T-helper 1 cell treated with Interleukin-12 subunit alpha and Interleukin-12 subunit beta and Interleukin-4 antibody, amounts not matched to agents 30 μg/mL and 1 μg/mL, for 36 hours (primary cell): ENCODE results near the gene HYAL2.
A peak's percentile ranks its signal among the peaks of the same experiment; 100 is the strongest.
"Not testable (repeated sequence)": the region's sequence is repeated elsewhere in the genome, so short reads cannot be mapped to it uniquely, and the experiment has no call there.

ENCODE experiments used
- H3K27ac Mint-ChIP-seq: one replicate; pipeline ENCODE4 v1.8.0; 2021; ENCODE audit warnings: mild to moderate bottlenecking, mixed read lengths
- H3K27me3 Mint-ChIP-seq: one replicate; pipeline ENCODE4 v1.8.0; 2021; ENCODE audit warnings: low read depth, mixed read lengths
- H3K36me3 Mint-ChIP-seq: one replicate; pipeline ENCODE4 v1.8.0; 2021; ENCODE audit warnings: low read depth, mixed read lengths
- H3K4me1 Mint-ChIP-seq: one replicate; pipeline ENCODE4 v1.8.0; 2021; ENCODE audit warnings: low read depth, mixed read lengths
- H3K4me3 Mint-ChIP-seq: one replicate; pipeline ENCODE4 v1.8.0; 2021; ENCODE audit warnings: mild to moderate bottlenecking, moderate library complexity, mixed read lengths
- H3K9me3 Mint-ChIP-seq: one replicate; pipeline ENCODE4 v1.8.0; 2021; ENCODE audit warnings: mixed read lengths

Gene HYAL2

DNA sequence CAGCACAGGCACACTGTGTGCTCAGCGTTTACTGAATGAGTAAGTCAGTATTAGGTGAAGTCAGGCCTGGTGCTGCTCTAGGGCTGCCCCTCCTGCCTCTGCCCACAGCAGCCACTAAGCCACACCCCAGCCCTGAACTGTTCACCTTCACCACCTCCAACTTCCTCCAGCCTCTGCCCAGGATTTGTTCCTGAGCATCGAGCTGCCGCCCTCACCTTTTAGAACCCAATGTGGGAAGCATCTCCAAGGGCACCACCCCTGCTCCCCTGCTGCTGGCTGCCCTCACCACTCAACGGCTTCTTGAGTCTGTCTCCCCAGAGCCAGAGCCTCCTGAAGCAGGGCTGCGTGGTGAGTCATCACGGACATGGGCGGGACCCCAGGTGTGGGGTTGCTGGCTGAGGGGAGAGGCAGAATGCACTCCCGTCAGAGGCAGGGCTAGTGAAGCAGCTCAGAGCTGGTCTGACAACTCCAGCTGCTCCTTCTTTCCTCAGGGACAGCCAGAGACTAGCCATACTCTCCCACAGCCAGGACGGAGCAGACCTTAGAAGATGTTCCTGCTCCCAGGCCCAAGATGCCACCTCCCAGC lies 5.8 kb downstream of the HYAL2 start:
- peaks cover 7% of the 10 kb centered on the region for H3K36me3 Mint-ChIP-seq
- peak overlapping the region; percentile 71 for H3K27ac Mint-ChIP-seq
- peak overlapping the region; percentile 10 for H3K4me3 Mint-ChIP-seq
- peaks cover 31% of the 10 kb centered on the region for H3K4me1 Mint-ChIP-seq
- no peaks in the 10 kb centered on the region for H3K9me3 Mint-ChIP-seq
- no peaks in the 10 kb centered on the region for H3K27me3 Mint-ChIP-seq

DNA sequence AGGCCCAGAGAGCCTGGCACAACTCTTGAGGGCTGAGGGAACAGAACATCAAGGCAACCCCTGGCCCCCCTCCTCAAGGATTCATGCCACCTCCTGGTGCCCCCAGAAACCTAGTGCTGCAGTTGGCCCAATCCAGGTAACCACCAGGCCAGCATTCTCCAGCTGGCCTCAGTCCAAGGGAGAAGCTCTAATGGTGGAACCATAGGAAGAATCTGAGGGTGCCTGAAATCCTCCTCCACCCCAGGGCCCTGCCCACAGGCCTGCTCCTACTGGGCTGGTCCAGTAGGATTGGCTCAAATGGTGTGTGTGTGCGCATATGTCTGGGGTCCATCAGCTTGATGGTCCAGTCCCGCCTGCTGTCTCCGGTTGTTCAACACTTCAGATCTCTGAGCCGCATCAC lies 7.7 kb downstream of the HYAL2 start:
- Mint-ChIP-seq H3K27ac (peak overlapping the region; percentile 41), H3K4me3 (no peak overlapping the region), H3K36me3 (peaks cover 7% of the 10 kb centered on the region), H3K27me3 (no peaks in the 10 kb centered on the region), H3K4me1 (peaks cover 24% of the 10 kb centered on the region), H3K9me3 (no peaks in the 10 kb centered on the region)

DNA sequence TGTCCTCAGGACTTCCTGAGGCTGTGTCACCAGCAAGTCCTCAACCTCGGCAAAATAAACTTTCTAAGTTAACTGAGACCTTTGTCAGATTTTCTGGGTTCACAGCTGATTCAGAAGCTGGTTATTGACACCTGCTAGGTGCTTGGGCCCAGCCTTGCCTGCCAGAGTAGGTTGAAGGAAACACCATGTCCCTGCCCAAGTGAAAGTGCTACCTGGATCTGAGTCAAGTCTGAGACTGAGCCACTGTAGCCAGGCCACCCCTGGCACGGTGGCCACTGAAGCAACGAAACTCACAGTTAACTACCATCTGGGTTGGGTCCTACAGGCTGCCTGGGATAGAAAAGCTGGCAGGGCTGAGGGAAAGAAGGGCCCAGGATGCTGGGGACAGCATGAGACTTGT lies 8.2 kb downstream of the HYAL2 start:
- Mint-ChIP-seq H3K4me1 (peaks cover 21% of the 10 kb centered on the region), H3K36me3 (peaks cover 7% of the 10 kb centered on the region), H3K27ac (no peak overlapping the region), H3K4me3 (no peak overlapping the region), H3K9me3 (no peaks in the 10 kb centered on the region), H3K27me3 (no peaks in the 10 kb centered on the region)

DNA sequence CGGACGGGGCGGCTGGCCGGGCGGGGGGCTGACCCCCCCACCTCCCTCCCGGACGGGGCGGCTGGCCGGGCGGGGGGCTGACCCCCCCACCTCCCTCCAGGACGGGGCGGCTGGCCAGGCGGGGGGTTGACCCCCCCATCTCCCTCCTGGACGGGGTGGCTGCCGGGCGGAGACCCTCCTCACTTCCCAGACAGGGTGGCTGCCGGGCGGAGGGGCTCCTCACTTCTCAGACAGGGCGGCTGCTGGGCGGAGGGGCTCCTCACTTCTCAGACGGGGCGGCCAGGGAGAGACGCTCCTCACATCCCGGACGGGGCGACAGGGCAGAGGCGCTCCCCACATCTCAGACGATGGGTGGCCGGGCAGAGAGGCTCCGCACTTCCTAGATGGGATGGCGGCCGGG lies 10.5 kb downstream of the HYAL2 start:
- peaks cover 13% of the 10 kb centered on the region for H3K4me1 Mint-ChIP-seq
- H3K9me3 Mint-ChIP-seq, H3K36me3 Mint-ChIP-seq, H3K27me3 Mint-ChIP-seq, H3K4me3 Mint-ChIP-seq, H3K27ac Mint-ChIP-seq: not testable (repeated sequence)

DNA sequence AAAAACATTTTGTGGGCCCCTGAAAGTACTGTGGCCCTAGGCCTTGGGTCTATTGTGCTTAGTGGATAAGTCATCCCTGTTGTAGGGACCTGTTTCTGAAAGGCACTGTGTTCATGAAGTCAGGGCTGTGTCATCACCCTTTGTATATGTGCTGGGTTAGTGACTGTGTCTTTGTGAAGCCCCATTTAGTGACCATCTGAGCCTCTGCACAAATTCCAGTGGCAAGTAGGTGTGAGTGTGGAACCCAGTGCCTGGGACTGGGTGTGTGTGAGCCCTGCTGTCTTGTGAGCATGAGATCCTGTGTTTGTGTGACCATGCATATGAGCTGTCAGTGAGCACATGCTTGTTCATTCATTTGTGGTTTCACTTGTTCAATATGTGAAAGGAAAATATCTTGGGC lies 17.9 kb downstream of the HYAL2 start:
- H3K27me3 Mint-ChIP-seq: no peaks in the 10 kb centered on the region
- H3K9me3 Mint-ChIP-seq: no peaks in the 10 kb centered on the region
- no peaks in the 10 kb centered on the region for H3K36me3 Mint-ChIP-seq
- no peak overlapping the region for H3K27ac Mint-ChIP-seq
- H3K4me3 Mint-ChIP-seq: no peak overlapping the region
- peaks cover 9% of the 10 kb centered on the region for H3K4me1 Mint-ChIP-seq

DNA sequence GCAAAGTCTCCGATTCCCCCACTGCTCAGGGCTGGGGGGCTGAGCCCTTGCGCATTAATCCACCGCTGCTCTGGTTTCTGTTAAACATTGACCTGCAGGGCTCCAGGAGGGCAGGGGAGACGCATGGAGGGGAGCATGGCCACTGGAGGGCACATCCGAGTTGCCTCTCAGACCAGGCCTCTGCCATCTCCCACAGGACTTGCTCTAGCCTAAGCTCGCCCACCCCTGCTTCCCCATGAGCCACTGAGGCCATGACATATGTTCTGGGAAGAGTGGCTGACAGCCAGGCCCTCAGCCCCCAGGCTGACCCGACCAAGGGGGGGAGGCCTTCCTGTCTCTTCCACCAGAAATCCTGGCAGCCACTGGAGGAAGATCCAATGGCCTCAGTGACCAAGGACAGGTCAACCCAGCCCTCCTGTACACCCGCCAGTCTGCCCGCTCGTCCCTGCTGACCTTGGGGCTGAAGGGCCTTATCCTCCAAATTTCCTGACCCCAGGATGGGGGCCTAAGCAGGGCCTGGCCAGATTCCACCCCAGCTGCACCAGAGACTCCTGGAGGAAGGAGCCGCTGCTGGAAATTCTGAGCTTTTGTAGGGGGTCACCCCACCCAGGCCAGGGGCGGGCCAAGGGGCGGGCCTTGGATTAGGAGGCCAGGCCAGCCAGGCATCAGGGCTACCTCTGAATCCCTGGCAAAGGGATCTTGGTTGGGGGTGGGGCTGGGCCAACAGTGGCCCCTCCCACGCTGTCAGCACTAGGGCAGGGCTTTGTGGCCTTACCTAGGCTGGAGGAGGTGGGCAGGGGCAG lies 19.3 kb downstream of the HYAL2 start, which contains the start of gene HYAL1:
Gene HYAL1, minus strand, starts transcription at position 562 of the 803 bp plus-strand sequence. CDS start 618 bp downstream, outside the sequence.
- H3K4me3 Mint-ChIP-seq: no peak within 1 kb of the TSS
- H3K4me1 Mint-ChIP-seq: peaks cover 10% of the 10 kb centered on the region
- H3K36me3 Mint-ChIP-seq: peaks cover under 1% of the 10 kb centered on the region
- no peaks in the 10 kb centered on the region for H3K27me3 Mint-ChIP-seq
- H3K9me3 Mint-ChIP-seq: no peaks in the 10 kb centered on the region
- no peak within 1 kb of the TSS for H3K27ac Mint-ChIP-seq

DNA sequence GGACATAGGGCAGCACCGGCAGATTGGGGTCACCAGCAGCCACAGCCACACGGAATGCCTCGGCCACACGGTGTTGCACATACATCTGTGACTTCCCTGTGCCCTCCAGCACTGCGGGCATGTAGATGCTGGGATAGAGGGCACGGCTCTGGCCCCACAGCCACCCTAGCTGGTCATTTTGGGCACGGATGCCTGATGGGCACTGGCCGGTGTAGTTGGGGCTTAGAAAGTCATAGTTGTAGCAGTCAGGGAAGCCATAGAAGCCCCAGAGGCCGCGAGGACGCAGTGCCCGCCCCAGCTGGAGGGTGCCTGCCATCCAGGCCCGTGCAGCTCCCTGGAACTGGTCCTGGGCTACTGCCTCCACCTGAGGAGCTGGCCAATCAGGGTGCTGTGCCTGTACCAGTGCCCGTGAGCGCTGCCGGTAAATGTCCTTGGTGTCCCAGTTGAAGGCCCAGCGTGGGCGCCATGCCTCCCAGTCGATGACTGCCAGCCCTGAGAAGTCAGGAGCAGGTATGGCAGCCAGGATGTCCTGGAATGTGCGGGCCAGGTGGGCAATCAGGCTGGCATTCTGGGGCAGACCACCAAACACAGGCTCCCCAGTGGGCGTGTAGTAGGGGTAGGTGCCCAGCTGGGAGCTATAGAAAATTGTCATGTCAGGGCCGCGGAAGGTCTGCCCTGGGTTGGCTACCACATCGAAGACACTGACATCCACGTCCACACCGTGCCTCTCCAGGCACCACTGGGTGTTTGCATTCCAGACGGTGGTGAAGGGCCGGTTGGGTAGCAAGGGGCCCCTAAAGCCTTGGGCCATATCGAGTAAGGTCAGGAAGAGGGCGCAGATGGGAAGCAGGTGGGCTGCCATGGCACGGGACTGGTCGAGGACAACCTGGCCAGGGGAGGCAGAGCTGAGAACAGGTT lies 20.2 kb downstream of the HYAL2 start:
- H3K36me3 Mint-ChIP-seq: peaks cover 3% of the 10 kb centered on the region
- peaks cover 18% of the 10 kb centered on the region for H3K4me1 Mint-ChIP-seq
- H3K4me3 Mint-ChIP-seq: no peak overlapping the region
- H3K27me3 Mint-ChIP-seq: no peaks in the 10 kb centered on the region
- H3K27ac Mint-ChIP-seq: no peak overlapping the region
- no peaks in the 10 kb centered on the region for H3K9me3 Mint-ChIP-seq

DNA sequence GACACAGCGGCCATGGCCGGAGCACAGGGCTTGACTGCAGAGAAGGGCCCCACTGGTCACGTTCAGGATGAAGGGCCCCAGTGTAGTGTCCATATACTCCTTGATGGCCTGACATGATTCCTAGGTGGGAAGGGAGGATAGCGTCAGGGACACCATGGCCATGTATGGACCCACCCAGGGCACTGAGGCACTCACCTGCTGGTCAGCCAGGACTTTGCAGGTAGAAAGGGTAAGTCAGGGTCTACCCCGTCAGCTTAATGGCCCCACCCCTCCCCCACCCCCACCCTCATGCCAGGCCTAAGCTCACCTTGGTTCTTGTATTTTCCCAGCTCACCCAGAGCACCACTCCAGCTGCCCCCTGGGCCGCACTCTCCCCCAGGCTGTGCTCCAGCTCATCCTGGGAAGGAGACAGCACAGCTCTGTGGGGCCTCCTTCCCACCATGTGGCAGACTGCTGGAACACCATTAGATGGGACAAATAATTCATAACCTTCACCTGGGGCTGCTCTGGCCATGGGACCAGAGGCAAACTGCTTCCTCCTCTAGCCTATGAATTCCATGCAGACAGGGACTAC lies 21.8 kb downstream of the HYAL2 start:
- no peaks in the 10 kb centered on the region for H3K9me3 Mint-ChIP-seq
- H3K27ac Mint-ChIP-seq: peak overlapping the region; percentile 95
- H3K36me3 Mint-ChIP-seq: peaks cover 3% of the 10 kb centered on the region

DNA sequence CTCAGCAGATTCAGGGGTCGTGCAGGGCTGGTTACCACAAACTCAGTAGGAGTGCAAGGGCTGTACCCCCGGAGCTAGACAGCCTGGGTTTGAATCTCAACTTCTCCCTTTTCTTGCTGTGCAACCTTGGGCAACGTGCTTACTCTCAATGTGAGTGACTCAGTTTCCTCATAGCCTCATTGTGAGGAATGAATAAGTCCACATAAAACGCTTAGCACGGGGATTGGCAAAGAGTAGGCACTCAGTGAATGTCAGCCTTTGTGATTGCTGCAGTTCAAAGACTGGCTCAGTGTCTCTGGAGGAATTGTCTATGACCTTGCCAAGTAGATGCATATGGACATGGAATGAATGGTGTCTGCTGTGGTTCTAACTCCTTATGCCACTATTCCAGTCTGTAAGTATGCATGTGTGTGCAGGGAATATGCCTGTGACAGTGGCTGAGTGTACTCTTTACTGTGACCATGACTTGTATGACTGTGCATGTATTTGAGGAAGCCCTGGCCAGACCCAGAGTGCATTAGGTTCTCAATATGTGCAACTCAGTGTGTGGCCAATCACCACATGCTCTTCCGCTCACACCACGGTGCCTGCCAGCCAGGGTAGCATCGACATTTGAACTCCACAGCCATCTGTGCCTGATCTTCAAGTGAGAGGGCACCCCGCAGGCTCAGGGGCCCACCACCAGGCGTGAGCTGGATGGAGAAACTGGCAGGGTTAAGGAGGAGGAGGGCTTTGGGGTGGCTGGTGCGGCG lies 22.4 kb downstream of the HYAL2 start:
- Mint-ChIP-seq H3K4me1 (peaks cover 24% of the 10 kb centered on the region), H3K27me3 (no peaks in the 10 kb centered on the region), H3K4me3 (peak overlapping the region; percentile 96), H3K9me3 (no peaks in the 10 kb centered on the region), H3K27ac (peak overlapping the region; percentile 95), H3K36me3 (peaks cover 3% of the 10 kb centered on the region)

More for the DNA sequence above, 21.8 kb downstream of the HYAL2 start:
- Mint-ChIP-seq H3K4me1 (peaks cover 24% of the 10 kb centered on the region), H3K27me3 (no peaks in the 10 kb centered on the region), H3K4me3 (peak overlapping the region; percentile 96)

DNA sequence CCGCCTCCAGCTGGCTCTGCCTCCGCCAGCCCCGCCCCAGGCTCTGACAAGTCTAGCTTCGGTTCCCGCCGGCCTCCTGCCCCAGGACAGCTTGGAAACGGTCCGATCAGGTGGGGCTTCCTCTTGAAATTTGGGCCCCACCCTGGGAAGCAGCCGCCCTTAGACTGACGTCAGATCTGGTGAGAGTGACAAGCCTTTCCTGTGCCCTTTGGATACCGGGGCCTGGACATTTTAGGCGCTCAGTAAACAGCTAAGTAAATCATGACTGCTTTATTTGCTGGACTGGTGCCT lies 23.0 kb downstream of the HYAL2 start:
- H3K4me3 Mint-ChIP-seq: peak overlapping the region; percentile 96
- H3K9me3 Mint-ChIP-seq: no peaks in the 10 kb centered on the region
- peaks cover 24% of the 10 kb centered on the region for H3K4me1 Mint-ChIP-seq
- no peaks in the 10 kb centered on the region for H3K27me3 Mint-ChIP-seq
- peak overlapping the region; percentile 95 for H3K27ac Mint-ChIP-seq
- H3K36me3 Mint-ChIP-seq: peaks cover 3% of the 10 kb centered on the region

DNA sequence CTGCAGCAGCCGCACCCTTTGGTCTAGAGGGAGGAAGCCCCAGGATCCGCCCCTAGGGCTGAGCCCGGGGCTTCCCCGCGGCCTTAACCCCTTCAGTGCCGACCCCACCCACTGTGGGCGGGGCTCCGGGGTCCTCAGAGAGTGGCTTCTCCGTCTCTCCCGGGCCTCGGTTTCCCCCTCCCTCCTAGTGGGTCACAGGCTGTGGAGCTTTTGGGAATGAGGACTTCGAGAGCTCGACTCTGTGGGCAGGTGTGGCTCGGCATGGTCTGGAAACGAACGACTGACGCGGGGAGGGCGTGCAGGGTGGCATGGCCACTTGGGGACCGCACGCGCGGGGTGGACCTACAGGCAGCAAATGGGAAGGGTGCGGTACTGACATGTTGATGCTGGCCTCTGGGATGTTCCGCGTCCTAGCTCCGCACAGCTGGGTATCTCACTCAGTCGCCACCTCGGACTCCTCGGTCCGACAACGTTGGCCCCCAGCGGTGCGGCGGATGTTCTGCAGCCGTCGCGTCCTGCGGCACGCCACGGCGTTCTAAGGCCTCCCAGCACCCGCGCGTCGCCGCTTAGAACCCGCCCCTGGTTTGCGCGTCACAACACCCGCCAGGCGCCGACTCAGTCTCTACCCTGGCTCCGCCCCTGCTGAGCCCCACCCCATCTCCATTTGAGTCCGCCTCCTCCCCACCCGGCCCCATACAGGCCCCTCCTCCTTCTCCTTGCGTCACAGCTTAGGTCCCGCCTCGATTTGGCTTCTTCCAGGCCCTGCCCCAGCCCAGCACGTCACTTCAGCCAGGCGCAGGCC lies 23.5 kb downstream of the HYAL2 start, which contains the start of the genes HYAL3 and NAA80:
Gene HYAL3, minus strand, starts transcription at position 570 of the 802 bp plus-strand sequence. CDS start 3,803 bp downstream, outside the sequence.
Gene NAA80, minus strand, starts transcription at position 570 of the 802 bp plus-strand sequence. CDS start 1,942 bp downstream, outside the sequence.
- no peaks in the 10 kb centered on the region for H3K27me3 Mint-ChIP-seq
- peak within 1 kb of the TSS; percentile 96 for H3K4me3 Mint-ChIP-seq
- H3K4me1 Mint-ChIP-seq: peaks cover 24% of the 10 kb centered on the region
- H3K9me3 Mint-ChIP-seq: no peaks in the 10 kb centered on the region
- H3K36me3 Mint-ChIP-seq: peaks cover 3% of the 10 kb centered on the region
- H3K27ac Mint-ChIP-seq: peak within 1 kb of the TSS; percentile 95

DNA sequence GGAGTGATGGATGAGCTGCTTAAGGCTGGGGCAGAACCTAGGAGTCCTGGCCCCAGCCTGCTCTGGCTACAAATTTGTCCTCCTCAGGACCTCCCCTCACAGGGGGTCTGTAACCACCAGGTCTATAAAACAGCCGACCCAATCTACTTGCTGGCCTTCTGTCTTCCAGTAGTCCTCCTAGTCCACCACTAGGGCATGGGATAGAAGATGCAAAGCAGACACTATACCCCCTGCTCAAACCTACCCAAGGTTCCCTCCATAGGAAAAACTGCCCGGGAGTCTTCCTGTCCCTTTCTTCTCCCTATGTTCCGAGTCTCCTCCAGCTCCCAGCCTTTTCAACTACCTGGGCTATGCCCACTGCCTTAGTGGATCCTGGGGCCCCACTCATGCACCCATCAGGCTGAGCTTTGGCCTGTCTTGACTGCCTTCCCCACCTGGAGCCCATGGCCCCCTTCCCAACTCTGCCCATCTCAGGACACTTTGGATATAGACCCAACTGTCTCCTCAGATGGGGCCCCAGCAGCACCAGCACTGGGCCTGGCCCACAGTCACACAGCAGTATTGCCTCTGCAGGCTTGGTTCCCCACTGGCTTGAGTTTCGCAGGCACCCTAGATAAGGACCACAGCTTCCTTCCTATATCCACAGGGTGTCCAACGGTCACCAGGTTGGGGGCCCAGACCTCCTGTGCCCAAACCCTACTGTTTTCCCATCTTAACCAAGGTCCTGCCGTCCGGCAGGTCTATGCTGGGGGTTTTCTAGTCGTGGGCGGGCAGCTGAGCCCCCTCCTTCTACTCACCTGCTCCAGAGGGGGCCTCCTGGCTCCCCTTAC lies 24.4 kb downstream of the HYAL2 start:
- Mint-ChIP-seq H3K27ac (peak overlapping the region; percentile 95), H3K4me1 (peaks cover 26% of the 10 kb centered on the region), H3K27me3 (no peaks in the 10 kb centered on the region), H3K4me3 (peak overlapping the region; percentile 96), H3K36me3 (peaks cover 3% of the 10 kb centered on the region), H3K9me3 (no peaks in the 10 kb centered on the region)
